CD14-positive monocyte (primary cell): ENCODE measurements around the gene ABCA7. TPM values are rescaled to one million over a fixed set of nuclear protein-coding genes. Genes with fewer than 3 reads are reported as not detected.

ENCODE experiments used
- DNase-seq, 3 donors: peaks; one replicate each; pipeline ENCODE4 v3.0.0-alpha.2; 2011 to 2022
- H2AFZ ChIP-seq: 2 replicates; pipeline ENCODE4 v1.6.0; 2012; ENCODE audit warnings: mild to moderate bottlenecking, low read depth, low read length, inconsistent platforms; ENCODE audit not compliant: insufficient read depth, poor library complexity, severe bottlenecking
- H3K27ac ChIP-seq, 2 donors: 1 replicate in 1 of 2; 2 replicates in 1 of 2; pipeline ENCODE4 v1.5.1; 2012 to 2013; ENCODE audit warnings: low read length in 2 of 2, control low read depth in 1 of 2, inconsistent platforms in 1 of 2, low read depth in 1 of 2, mild to moderate bottlenecking in 1 of 2
- H3K27me3 ChIP-seq, 2 donors: one replicate each; pipeline versions ENCODE4 v1.6.0 to v1.6.1; 2011 to 2013; ENCODE audit warnings: low read length in 2 of 2; ENCODE audit not compliant: control insufficient read depth in 2 of 2, insufficient read depth in 2 of 2
- H3K36me3 ChIP-seq, 2 donors: replicated peaks in 1 of 2; 1 replicate in 1 of 2; 2 replicates in 1 of 2; pipeline versions ENCODE4 v1.5.1 to v1.6.1; 2012 to 2013; ENCODE audit warnings: low read length in 2 of 2, control low read depth in 1 of 2, inconsistent platforms in 1 of 2, mild to moderate bottlenecking in 1 of 2; ENCODE audit not compliant: insufficient read depth in 2 of 2, control insufficient read depth in 1 of 2
- H3K4me1 ChIP-seq, 2 donors: 1 replicate in 1 of 2; 2 replicates in 1 of 2; pipeline versions ENCODE4 v1.5.1 to v1.6.1; 2012 to 2013; ENCODE audit warnings: low read length in 2 of 2, control low read depth in 1 of 2, inconsistent platforms in 1 of 2, mild to moderate bottlenecking in 1 of 2, moderate library complexity in 1 of 2; ENCODE audit not compliant: insufficient read depth in 2 of 2, control insufficient read depth in 1 of 2
- H3K4me2 ChIP-seq: replicated peaks from 2 replicates; pipeline ENCODE3; 2012; ENCODE audit warnings: low read length, moderate library complexity, mild to moderate bottlenecking; ENCODE audit not compliant: poor library complexity, severe bottlenecking; ENCODE audit errors: extremely low read depth
- H3K4me3 ChIP-seq, 3 experiments: fragments of 200-600 bp in 1 of 3; sonication (generic) in 1 of 3; replicated peaks in 1 of 3; 1 replicate in 2 of 3; 2 replicates in 1 of 3; pipeline ENCODE4 v1.5.1; 2011 to 2013; ENCODE audit warnings: low read length in 3 of 3, mild to moderate bottlenecking in 3 of 3, control low read depth in 2 of 3, low read depth in 2 of 3, inconsistent platforms in 1 of 3, moderate library complexity in 1 of 3
- H3K79me2 ChIP-seq: 2 replicates; pipeline ENCODE4 v1.6.0; 2012; ENCODE audit warnings: mild to moderate bottlenecking, control low read depth, inconsistent platforms, low read length, moderate library complexity; ENCODE audit not compliant: insufficient read depth
- H3K9ac ChIP-seq: 2 replicates; pipeline ENCODE4 v1.6.0; 2017; ENCODE audit warnings: low read length, mild to moderate bottlenecking; ENCODE audit not compliant: insufficient read depth, poor library complexity, severe bottlenecking
- H3K9me3 ChIP-seq, 2 donors: replicated peaks in 1 of 2; 1 replicate in 1 of 2; 2 replicates in 1 of 2; pipeline versions ENCODE4 v1.5.1 to v1.6.1; 2012 to 2013; ENCODE audit warnings: low read length in 2 of 2, control low read depth in 1 of 2; ENCODE audit not compliant: control insufficient read depth in 1 of 2, insufficient read depth in 1 of 2
- H4K20me1 ChIP-seq: 2 replicates; pipeline ENCODE4 v1.6.0; 2012; ENCODE audit warnings: mild to moderate bottlenecking, low read length, control low read depth, moderate library complexity; ENCODE audit not compliant: insufficient read depth
- H3K27ac Mint-ChIP-seq, 7 donors: one replicate each; pipeline ENCODE4 v1.8.0; 2020; ENCODE audit warnings: mild to moderate bottlenecking in 7 of 7, mixed read lengths in 7 of 7, moderate library complexity in 6 of 7, inconsistent platforms in 2 of 7
- H3K27me3 Mint-ChIP-seq, 3 donors: one replicate each; pipeline ENCODE4 v1.8.0; 2021 to 2022; ENCODE audit warnings: low read depth in 3 of 3, mild to moderate bottlenecking in 3 of 3, mixed read lengths in 3 of 3, moderate library complexity in 3 of 3, inconsistent platforms in 1 of 3
- H3K36me3 Mint-ChIP-seq, 2 donors: one replicate each; pipeline ENCODE4 v1.8.0; 2020; ENCODE audit warnings: mixed read lengths in 2 of 2, inconsistent platforms in 1 of 2, mild to moderate bottlenecking in 1 of 2
- H3K4me1 Mint-ChIP-seq: one replicate; pipeline ENCODE4 v1.8.0; 2020; ENCODE audit warnings: mild to moderate bottlenecking, mixed read lengths
- H3K4me3 Mint-ChIP-seq, 2 donors: one replicate each; pipeline ENCODE4 v1.8.0; 2020; ENCODE audit warnings: mild to moderate bottlenecking in 2 of 2, mixed read lengths in 2 of 2, moderate library complexity in 1 of 2
- H3K9me3 Mint-ChIP-seq, 7 donors: one replicate each; pipeline ENCODE4 v1.8.0; 2020 to 2022; ENCODE audit warnings: mixed read lengths in 7 of 7, mild to moderate bottlenecking in 6 of 7, moderate library complexity in 6 of 7, inconsistent platforms in 2 of 7
- WGBS: methylation state at CpG from one replicate; pipeline ENCODE4 v1.1.5; 2013; ENCODE audit warnings: missing lambda C conversion rate; ENCODE audit not compliant: insufficient coverage; 5-methylcytosine and 5-hydroxymethylcytosine counted together
- intact Hi-C, 2 donors: fragments of 100-400 bp; cut with micrococcal nuclease; formaldehyde crosslinking; loops; one replicate each; pipeline versions ENCODE4 v1.15.0 to v1.15.1; 2023
- polyA plus RNA-seq, 3 donors: library from polyadenylated mRNA; depleted of rRNA in 1 of 3; unstranded in 2 of 3; stranded (reverse) in 1 of 3; fragments of 300-500 nt in 2 of 3; fragments of >200 nt in 1 of 3; fragmentation: Illumina TruSeq in 2 of 3; gene quantifications; 1 replicate in 2 of 3; 2 replicates in 1 of 3; pipeline ENCODE4 v1.2.3, GENCODE V29; 2012 to 2021
- TF ChIP-seq, protein P1 (sequence below): fragments of 200-600 bp; IDR thresholded peaks from one replicate; pipeline ENCODE4 v1.8.0; 2022; ENCODE audit warnings: antibody characterized with exemption, mild to moderate bottlenecking

ABCA7 gene
- polyA plus RNA-seq, 3 donors: 1.7 to 104 (median 7.8) TPM

DNA sequence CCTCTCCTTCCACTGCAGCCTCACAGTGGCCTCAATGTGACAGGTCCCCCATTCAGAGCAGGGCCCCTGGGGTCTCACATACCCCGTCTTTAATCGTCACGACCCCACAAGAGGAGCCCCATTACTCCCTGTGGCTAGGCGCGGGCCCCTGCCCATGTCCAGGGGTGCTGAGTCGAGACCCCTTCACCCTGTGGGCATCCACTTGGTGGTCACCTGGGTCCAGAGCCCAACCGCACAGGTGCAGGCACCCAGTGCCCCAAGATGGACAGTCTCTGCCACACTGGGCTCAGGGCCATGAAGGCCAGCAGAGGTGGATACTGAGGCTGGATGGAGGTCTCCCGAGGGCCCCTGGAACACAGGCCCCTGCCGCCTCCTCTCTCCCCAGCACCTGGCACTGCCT lies 22.0 kb upstream of the ABCA7 start:
- H3K27ac ChIP-seq: peak overlapping the region in 1 of 2 donors; percentile 60
- peaks cover 11 to 34% of the 10 kb centered on the region in 2 donors for H3K36me3 Mint-ChIP-seq
- no peak for DNase-seq
- H3K4me2 ChIP-seq: no peak overlapping the region
- H3K9me3 Mint-ChIP-seq: no peaks in the 10 kb centered on the region
- H3K9ac ChIP-seq: peak overlapping the region; percentile 18
- H3K27me3 Mint-ChIP-seq: peaks cover 0 to 1% (median 0%) of the 10 kb centered on the region in 3 donors
- intact Hi-C loops: no loop called here
- peaks cover 44% of the 10 kb centered on the region for H3K4me1 Mint-ChIP-seq
- H4K20me1 ChIP-seq: peaks cover 78% of the 10 kb centered on the region
- no peak overlapping the region for H2AFZ ChIP-seq
- no peaks in the 10 kb centered on the region for H3K9me3 ChIP-seq
- H3K4me3 Mint-ChIP-seq: no peak overlapping the region
- H3K79me2 ChIP-seq: peaks cover 78% of the 10 kb centered on the region
- 100% methylated on average over 9 of the region's 9 CpGs for WGBS
- peaks cover 49 to 53% of the 10 kb centered on the region in 2 donors for H3K4me1 ChIP-seq
- H3K27me3 ChIP-seq: no peaks in the 10 kb centered on the region
- H3K27ac Mint-ChIP-seq: peak overlapping the region in 2 of 7 donors; percentile 54 to 81
- H3K4me3 ChIP-seq: no peak overlapping the region
- peaks cover 22 to 27% of the 10 kb centered on the region in 2 donors for H3K36me3 ChIP-seq
- TF ChIP-seq, protein P1, sequence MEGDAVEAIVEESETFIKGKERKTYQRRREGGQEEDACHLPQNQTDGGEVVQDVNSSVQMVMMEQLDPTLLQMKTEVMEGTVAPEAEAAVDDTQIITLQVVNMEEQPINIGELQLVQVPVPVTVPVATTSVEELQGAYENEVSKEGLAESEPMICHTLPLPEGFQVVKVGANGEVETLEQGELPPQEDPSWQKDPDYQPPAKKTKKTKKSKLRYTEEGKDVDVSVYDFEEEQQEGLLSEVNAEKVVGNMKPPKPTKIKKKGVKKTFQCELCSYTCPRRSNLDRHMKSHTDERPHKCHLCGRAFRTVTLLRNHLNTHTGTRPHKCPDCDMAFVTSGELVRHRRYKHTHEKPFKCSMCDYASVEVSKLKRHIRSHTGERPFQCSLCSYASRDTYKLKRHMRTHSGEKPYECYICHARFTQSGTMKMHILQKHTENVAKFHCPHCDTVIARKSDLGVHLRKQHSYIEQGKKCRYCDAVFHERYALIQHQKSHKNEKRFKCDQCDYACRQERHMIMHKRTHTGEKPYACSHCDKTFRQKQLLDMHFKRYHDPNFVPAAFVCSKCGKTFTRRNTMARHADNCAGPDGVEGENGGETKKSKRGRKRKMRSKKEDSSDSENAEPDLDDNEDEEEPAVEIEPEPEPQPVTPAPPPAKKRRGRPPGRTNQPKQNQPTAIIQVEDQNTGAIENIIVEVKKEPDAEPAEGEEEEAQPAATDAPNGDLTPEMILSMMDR: no peak

DNA sequence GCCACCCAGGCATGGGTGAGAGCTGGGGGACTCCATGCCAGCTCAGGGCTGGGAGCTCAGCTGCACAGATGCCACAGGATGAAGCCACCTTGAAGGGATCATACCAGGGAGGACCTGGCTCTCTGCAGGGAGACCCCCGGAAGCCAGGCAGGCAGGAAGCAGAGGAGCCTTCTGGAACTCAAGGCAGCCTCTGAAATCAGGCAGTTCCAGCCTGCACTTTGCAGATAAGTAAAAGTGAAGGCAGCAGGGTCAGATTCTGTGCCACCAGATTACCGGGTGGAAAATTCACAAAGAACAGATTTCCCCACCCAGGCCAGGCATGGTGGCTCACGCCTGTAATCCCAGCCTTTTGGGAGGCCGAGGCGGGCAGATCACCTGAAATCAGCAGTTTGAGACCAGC lies 21.5 kb upstream of the ABCA7 start:
- Histone ChIP-seq H3K4me1 (peaks cover 49 to 53% of the 10 kb centered on the region in 2 donors), H3K79me2 (peaks cover 75% of the 10 kb centered on the region), H3K9ac (peak overlapping the region; percentile 18), H3K4me3 (no peak overlapping the region), H3K36me3 (peaks cover 17 to 22% of the 10 kb centered on the region in 2 donors), H2AFZ (no peak overlapping the region), H3K4me2 (no peak overlapping the region), H4K20me1 (peaks cover 73% of the 10 kb centered on the region), H3K9me3 (no peaks in the 10 kb centered on the region), H3K27me3 (no peaks in the 10 kb centered on the region), H3K27ac (peak overlapping the region in 1 of 2 donors; percentile 60)
- no peaks in the 10 kb centered on the region for H3K9me3 Mint-ChIP-seq
- H3K4me3 Mint-ChIP-seq: no peak overlapping the region
- peaks cover 0 to 1% (median 0%) of the 10 kb centered on the region in 3 donors for H3K27me3 Mint-ChIP-seq
- TF ChIP-seq, protein P1: no peak
- H3K27ac Mint-ChIP-seq: peak overlapping the region in 5 of 7 donors; percentile 13 to 81 (median 53)
- H3K36me3 Mint-ChIP-seq: peaks cover 10 to 30% of the 10 kb centered on the region in 2 donors
- peaks cover 44% of the 10 kb centered on the region for H3K4me1 Mint-ChIP-seq
- intact Hi-C loops: no loop called here
- 84% methylated on average over 5 of the region's 5 CpGs for whole genome bisulfite sequencing
- no peak for DNase-seq
